HepG2 (cell line): Measurements from ENCODE around the gene SP6. TPM values are rescaled to one million over a fixed set of nuclear protein-coding genes. Genes with fewer than 3 reads are reported as not detected.

Experiments
- CEBPG ChIP-seq: IDR thresholded peaks from 2 replicates; pipeline ENCODE4 v1.6.1; 2016
- DNMT1 ChIP-seq: sonication (generic); formaldehyde crosslinking; IDR thresholded peaks from 2 replicates; pipeline ENCODE4 v1.5.1; 2020; ENCODE audit warnings: mild to moderate bottlenecking, missing genetic modification reagents
- EP300 ChIP-seq, 3 experiments: sonication (generic) in 1 of 3; formaldehyde crosslinking in 1 of 3; IDR thresholded peaks; 2 replicates each; pipeline versions ENCODE4 v1.5.1 to v1.6.1; 2011 to 2020; ENCODE audit warnings: low read depth in 2 of 3, low read length in 2 of 3, borderline replicate concordance in 1 of 3, improper control_type of control experiment in 1 of 3, mild to moderate bottlenecking in 1 of 3, missing genetic modification reagents in 1 of 3, moderate library complexity in 1 of 3
- FOXP1 ChIP-seq, 2 experiments: fragments of 450-650 bp in 1 of 2; IDR thresholded peaks; 2 replicates each; pipeline ENCODE4 v1.6.1; 2017 to 2018; ENCODE audit warnings: antibody characterized with exemption in 1 of 2
- GATA4 ChIP-seq: sonication (generic); IDR thresholded peaks from 2 replicates; pipeline ENCODE4 v1.6.1; 2016; ENCODE audit warnings: antibody characterized with exemption, low read depth, borderline replicate concordance
- GFI1 ChIP-seq: sonication (generic); formaldehyde crosslinking; IDR thresholded peaks from 2 replicates; pipeline ENCODE4 v1.5.0; 2020; ENCODE audit warnings: missing genetic modification reagents, mild to moderate bottlenecking, borderline replicate concordance
- MED8 ChIP-seq: sonication (generic); formaldehyde crosslinking; IDR thresholded peaks from 2 replicates; pipeline ENCODE4 v1.8.1; 2023; ENCODE audit warnings: mild to moderate bottlenecking, missing genetic modification reagents; ENCODE audit not compliant: insufficient replicate concordance
- MIXL1 ChIP-seq: IDR thresholded peaks from 2 replicates; pipeline ENCODE4 v1.6.1; 2016
- MLLT10 ChIP-seq: sonication (generic); formaldehyde crosslinking; IDR thresholded peaks from 2 replicates; pipeline ENCODE4 v1.4.0; 2020; ENCODE audit warnings: missing genetic modification reagents
- NFIB ChIP-seq: sonication (generic); formaldehyde crosslinking; IDR thresholded peaks from 2 replicates; pipeline ENCODE4 v1.9.0; 2021; ENCODE audit warnings: missing genetic modification reagents, mild to moderate bottlenecking, borderline replicate concordance
- NFYB ChIP-seq: sonication (generic); formaldehyde crosslinking; IDR thresholded peaks from 2 replicates; pipeline ENCODE4 v1.4.0; 2020; ENCODE audit warnings: missing genetic modification reagents
- PAX8 ChIP-seq: sonication (generic); formaldehyde crosslinking; IDR thresholded peaks from 2 replicates; pipeline ENCODE4 v1.8.0; 2022; ENCODE audit warnings: mild to moderate bottlenecking, missing genetic modification reagents, borderline replicate concordance
- RAD21 ChIP-seq: fragments of 450-650 bp; formaldehyde crosslinking; IDR thresholded peaks from 2 replicates; pipeline ENCODE4 v1.5.0; 2020; ENCODE audit warnings: mild to moderate bottlenecking
- SIX4 ChIP-seq: sonication (generic); formaldehyde crosslinking; IDR thresholded peaks from 2 replicates; pipeline ENCODE4 v1.4.0; 2020; ENCODE audit warnings: missing genetic modification reagents
- SMAD3 ChIP-seq: sonication (generic); formaldehyde crosslinking; IDR thresholded peaks from 2 replicates; pipeline ENCODE4 v1.4.0; 2020; ENCODE audit warnings: missing genetic modification reagents
- SPEN ChIP-seq: sonication (generic); formaldehyde crosslinking; IDR thresholded peaks from 2 replicates; pipeline ENCODE4 v1.5.1; 2020; ENCODE audit warnings: low read depth, mild to moderate bottlenecking, missing genetic modification reagents
- ZNF296 ChIP-seq: sonication (generic); formaldehyde crosslinking; conservative IDR thresholded peaks from 2 replicates; pipeline ENCODE4 v1.5.0; 2020; ENCODE audit warnings: mild to moderate bottlenecking, missing genetic modification reagents
- ZNF335 ChIP-seq: sonication (generic); formaldehyde crosslinking; IDR thresholded peaks from 2 replicates; pipeline ENCODE4 v1.4.0; 2020; ENCODE audit warnings: missing genetic modification reagents
- ZNF496 ChIP-seq: sonication (generic); formaldehyde crosslinking; IDR thresholded peaks from 2 replicates; pipeline ENCODE4 v1.8.1; 2023; ENCODE audit warnings: mild to moderate bottlenecking, moderate library complexity, missing genetic modification reagents; ENCODE audit not compliant: insufficient replicate concordance
- ZNF530 ChIP-seq: sonication (generic); formaldehyde crosslinking; IDR thresholded peaks from 2 replicates; pipeline ENCODE4 v1.5.0; 2020; ENCODE audit warnings: low read depth, mild to moderate bottlenecking, missing genetic modification reagents
- ZNF672 ChIP-seq: sonication (generic); formaldehyde crosslinking; IDR thresholded peaks from 2 replicates; pipeline ENCODE4 v1.8.1; 2022; ENCODE audit warnings: missing genetic modification reagents
- ZNF850 ChIP-seq: sonication (generic); formaldehyde crosslinking; conservative IDR thresholded peaks from 2 replicates; pipeline ENCODE4 v1.9.0; 2021; ENCODE audit warnings: mild to moderate bottlenecking, missing genetic modification reagents
- ZSCAN9 ChIP-seq: IDR thresholded peaks from 2 replicates; pipeline ENCODE4 v1.6.1; 2016; ENCODE audit warnings: borderline replicate concordance
- polyA plus RNA-seq, 8 experiments: library from polyadenylated mRNA; depleted of rRNA in 3 of 8; stranded (reverse) in 7 of 8; unstranded in 1 of 8; fragments of >200 nt; fragmentation: Illumina TruSeq in 4 of 8; extraction: Trizol in 4 of 8; gene quantifications; 2 replicates each; pipeline versions ENCODE4 v1.2.1 to v1.2.3, GENCODE V29; 2011 to 2016; ENCODE audit warnings: low read depth in 4 of 8, missing spikeins in 1 of 8, mixed read lengths in 1 of 8; ENCODE audit not compliant: insufficient read depth in 1 of 8
- total RNA-seq, 5 experiments: library from RNA; depleted of rRNA; stranded (reverse); fragments of >200 nt; fragmentation: Illumina TruSeq; extraction: Trizol; gene quantifications; 2 replicates each; pipeline ENCODE4 v1.2.3, GENCODE V29; 2016; ENCODE audit warnings: low read depth in 1 of 5
- TF ChIP-seq, protein P1 (sequence below): sonication (generic); formaldehyde crosslinking; IDR thresholded peaks from 2 replicates; pipeline ENCODE4 v1.9.0; 2021; ENCODE audit warnings: missing genetic modification reagents, borderline replicate concordance
- TF ChIP-seq, protein P2 (sequence below): sonication (generic); formaldehyde crosslinking; conservative IDR thresholded peaks from 2 replicates; pipeline ENCODE4 v1.4.0; 2020; ENCODE audit warnings: mild to moderate bottlenecking, missing genetic modification reagents, moderate library complexity
- TF ChIP-seq, protein P3 (sequence below): sonication (generic); formaldehyde crosslinking; IDR thresholded peaks from 2 replicates; pipeline ENCODE4 v1.5.0; 2020; ENCODE audit warnings: missing genetic modification reagents

The SP6 gene
- total and polyA plus RNA-seq, 2 of the 13 experiments (the other 11 are each of a cell fraction or from before 2014, with no cell fraction given), result 0.07 TPM

DNA sequence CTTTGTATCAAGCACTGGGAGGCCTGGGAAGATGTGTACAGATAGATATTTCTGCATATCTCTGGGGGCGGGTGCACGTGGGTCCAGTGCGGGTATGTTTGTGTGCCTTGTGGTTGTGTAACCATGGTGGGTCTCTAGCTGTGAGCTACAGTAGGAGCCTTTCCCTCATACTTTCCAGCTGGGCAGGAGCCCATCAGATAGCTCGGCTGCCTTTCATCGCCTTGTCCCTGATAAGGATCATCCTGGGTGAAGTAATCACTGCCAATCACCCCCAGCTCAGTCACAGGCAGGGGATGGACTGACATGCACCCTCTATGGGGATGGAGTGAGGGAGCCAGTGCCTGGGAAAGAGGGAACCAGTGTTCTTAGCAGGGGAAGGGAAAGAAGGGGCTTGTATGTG, 6.7 kb downstream of the SP6 start (continued):
- TF ChIP-seq, protein P1, sequence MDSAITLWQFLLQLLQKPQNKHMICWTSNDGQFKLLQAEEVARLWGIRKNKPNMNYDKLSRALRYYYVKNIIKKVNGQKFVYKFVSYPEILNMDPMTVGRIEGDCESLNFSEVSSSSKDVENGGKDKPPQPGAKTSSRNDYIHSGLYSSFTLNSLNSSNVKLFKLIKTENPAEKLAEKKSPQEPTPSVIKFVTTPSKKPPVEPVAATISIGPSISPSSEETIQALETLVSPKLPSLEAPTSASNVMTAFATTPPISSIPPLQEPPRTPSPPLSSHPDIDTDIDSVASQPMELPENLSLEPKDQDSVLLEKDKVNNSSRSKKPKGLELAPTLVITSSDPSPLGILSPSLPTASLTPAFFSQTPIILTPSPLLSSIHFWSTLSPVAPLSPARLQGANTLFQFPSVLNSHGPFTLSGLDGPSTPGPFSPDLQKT (CRISPR knock-in tag), result no peak
- TF ChIP-seq MLLT10 (no peak), ZSCAN9 (CRISPR knock-in tag) (no peak), ZNF672 (no peak), GFI1 (no peak), SIX4 (CRISPR knock-in tag) (no peak), ZNF850 (CRISPR knock-in tag) (no peak), PAX8 (CRISPR knock-in tag) (no peak), CEBPG (peak; percentile 58), EP300 (IDR thresholded peaks at IDR 0.05; ENCODE audit: low read depth in 2 of 2, low read length in 2 of 2) (0 out of 4 replicates have a peak, but pooled peaks of 1 of the 2 experiments have one; percentile 17), EP300 (CRISPR knock-in tag; IDR thresholded peaks at IDR 0.05; ENCODE audit: borderline replicate concordance) (no peak), NFIB (CRISPR knock-in tag) (no peak), ZNF335 (CRISPR knock-in tag) (no peak), MED8 (no peak), MIXL1 (CRISPR knock-in tag) (no peak), ZNF496 (no peak), NFYB (CRISPR knock-in tag) (no peak), GATA4 (peak; percentile 58; the same call in 1 of the 2 replicates), ZNF296 (CRISPR knock-in tag) (no peak), ZNF530 (no peak), FOXP1 (IDR thresholded peaks at IDR 0.05) (no peak), FOXP1 (CRISPR knock-in tag; IDR thresholded peaks at IDR 0.05) (no peak), DNMT1 (CRISPR knock-in tag) (no peak), RAD21 (CRISPR knock-in tag) (no peak), SMAD3 (CRISPR knock-in tag) (no peak), SPEN (CRISPR knock-in tag) (no peak)
- TF ChIP-seq, protein P2, sequence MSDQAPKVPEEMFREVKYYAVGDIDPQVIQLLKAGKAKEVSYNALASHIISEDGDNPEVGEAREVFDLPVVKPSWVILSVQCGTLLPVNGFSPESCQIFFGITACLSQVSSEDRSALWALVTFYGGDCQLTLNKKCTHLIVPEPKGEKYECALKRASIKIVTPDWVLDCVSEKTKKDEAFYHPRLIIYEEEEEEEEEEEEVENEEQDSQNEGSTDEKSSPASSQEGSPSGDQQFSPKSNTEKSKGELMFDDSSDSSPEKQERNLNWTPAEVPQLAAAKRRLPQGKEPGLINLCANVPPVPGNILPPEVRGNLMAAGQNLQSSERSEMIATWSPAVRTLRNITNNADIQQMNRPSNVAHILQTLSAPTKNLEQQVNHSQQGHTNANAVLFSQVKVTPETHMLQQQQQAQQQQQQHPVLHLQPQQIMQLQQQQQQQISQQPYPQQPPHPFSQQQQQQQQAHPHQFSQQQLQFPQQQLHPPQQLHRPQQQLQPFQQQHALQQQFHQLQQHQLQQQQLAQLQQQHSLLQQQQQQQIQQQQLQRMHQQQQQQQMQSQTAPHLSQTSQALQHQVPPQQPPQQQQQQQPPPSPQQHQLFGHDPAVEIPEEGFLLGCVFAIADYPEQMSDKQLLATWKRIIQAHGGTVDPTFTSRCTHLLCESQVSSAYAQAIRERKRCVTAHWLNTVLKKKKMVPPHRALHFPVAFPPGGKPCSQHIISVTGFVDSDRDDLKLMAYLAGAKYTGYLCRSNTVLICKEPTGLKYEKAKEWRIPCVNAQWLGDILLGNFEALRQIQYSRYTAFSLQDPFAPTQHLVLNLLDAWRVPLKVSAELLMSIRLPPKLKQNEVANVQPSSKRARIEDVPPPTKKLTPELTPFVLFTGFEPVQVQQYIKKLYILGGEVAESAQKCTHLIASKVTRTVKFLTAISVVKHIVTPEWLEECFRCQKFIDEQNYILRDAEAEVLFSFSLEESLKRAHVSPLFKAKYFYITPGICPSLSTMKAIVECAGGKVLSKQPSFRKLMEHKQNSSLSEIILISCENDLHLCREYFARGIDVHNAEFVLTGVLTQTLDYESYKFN (CRISPR knock-in tag), result 0 out of 2 replicates have a peak, but pooled peaks have one; percentile 30
- TF ChIP-seq, protein P3, sequence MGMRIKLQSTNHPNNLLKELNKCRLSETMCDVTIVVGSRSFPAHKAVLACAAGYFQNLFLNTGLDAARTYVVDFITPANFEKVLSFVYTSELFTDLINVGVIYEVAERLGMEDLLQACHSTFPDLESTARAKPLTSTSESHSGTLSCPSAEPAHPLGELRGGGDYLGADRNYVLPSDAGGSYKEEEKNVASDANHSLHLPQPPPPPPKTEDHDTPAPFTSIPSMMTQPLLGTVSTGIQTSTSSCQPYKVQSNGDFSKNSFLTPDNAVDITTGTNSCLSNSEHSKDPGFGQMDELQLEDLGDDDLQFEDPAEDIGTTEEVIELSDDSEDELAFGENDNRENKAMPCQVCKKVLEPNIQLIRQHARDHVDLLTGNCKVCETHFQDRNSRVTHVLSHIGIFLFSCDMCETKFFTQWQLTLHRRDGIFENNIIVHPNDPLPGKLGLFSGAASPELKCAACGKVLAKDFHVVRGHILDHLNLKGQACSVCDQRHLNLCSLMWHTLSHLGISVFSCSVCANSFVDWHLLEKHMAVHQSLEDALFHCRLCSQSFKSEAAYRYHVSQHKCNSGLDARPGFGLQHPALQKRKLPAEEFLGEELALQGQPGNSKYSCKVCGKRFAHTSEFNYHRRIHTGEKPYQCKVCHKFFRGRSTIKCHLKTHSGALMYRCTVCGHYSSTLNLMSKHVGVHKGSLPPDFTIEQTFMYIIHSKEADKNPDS (CRISPR knock-in tag), result no peak
